Cardiac fibroblast (primary cell): Measurements from ENCODE around the gene COX19.

Experiments
- DNase-seq, 2 donors: peaks; one replicate each; pipeline versions ENCODE4 v3.0.0 to v3.0.0-alpha.2; 2010; ENCODE audit warnings: low read depth in 2 of 2
- H3K4me3 ChIP-seq, 2 donors: replicated peaks in 1 of 2; 1 replicate in 1 of 2; 2 replicates in 1 of 2; pipeline ENCODE4 v1.5.1; 2011; ENCODE audit warnings: low read depth in 2 of 2, low read length in 2 of 2, mild to moderate bottlenecking in 2 of 2, moderate library complexity in 1 of 2
- CTCF ChIP-seq: IDR thresholded peaks from one replicate; pipeline ENCODE4 v1.5.1; 2011; ENCODE audit warnings: low read depth, mild to moderate bottlenecking, low read length, inconsistent platforms

Gene COX19, protein sequence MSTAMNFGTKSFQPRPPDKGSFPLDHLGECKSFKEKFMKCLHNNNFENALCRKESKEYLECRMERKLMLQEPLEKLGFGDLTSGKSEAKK

GRCh38 chr7:974820-975681 is at the start of gene COX19:
COX19 (minus strand) TSS chr7:975549; CDS start chr7:975509, 40 bp downstream.
- TF ChIP-seq CTCF = no peak
- peak within 1 kb of the TSS; percentile 98 to 99 for H3K4me3 ChIP-seq
- DNase-seq = peak; percentile 90 to 95

DNA sequence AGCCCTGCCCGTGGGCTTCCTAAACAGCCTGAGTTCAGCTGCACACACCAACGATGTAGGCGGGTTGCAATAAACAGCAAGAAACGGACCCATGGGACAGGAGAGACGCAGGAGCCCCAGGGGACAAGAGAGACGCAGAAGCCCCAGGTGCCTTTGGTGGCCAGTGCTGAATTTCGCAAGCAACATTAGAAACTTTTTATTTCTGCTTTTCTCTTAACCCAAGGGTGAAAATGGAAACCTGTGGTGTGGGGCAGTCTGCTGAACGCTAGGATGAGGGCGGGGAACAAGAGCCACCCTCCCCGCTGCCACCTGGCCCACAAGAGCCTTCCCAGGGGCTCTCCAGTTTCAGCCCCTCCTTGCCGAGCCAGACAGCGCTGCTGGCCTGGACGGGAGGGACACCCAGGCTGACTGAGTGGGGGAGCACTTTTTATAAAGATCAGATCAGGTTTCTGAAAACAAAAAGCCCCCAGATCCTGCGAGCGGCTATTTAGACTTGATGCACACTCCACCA is 49.0 kb upstream of the COX19 start:
- H3K4me3 ChIP-seq = no peak overlapping the region
- no peak for DNase-seq
- TF ChIP-seq CTCF = no peak

GRCh38 chr7:1022801-1023465 is 47.6 kb upstream of the COX19 start:
- TF ChIP-seq CTCF = no peak
- DNase-seq = no peak
- H3K4me3 ChIP-seq = no peak overlapping the region

GRCh38 chr7:1022356-1022755 is 47.0 kb upstream of the COX19 start:
- no peak for TF ChIP-seq CTCF
- DNase-seq = no peak
- H3K4me3 ChIP-seq = no peak overlapping the region

GRCh38 chr7:1021931-1022330 is 46.6 kb upstream of the COX19 start:
- no peak for TF ChIP-seq CTCF
- no peak overlapping the region for H3K4me3 ChIP-seq
- DNase-seq = no peak

GRCh38 chr7:1021366-1021765 is 46.0 kb upstream of the COX19 start:
- TF ChIP-seq CTCF = no peak
- H3K4me3 ChIP-seq = no peak overlapping the region
- DNase-seq = no peak
